GM19372 (cell line): Measurements from ENCODE around the gene C1orf94.

Experiments
- ATAC-seq: cut with Tn5 transposase; IDR thresholded peaks from one replicate; pipeline ENCODE4 v1.9.1; 2021; ENCODE audit warnings: mild to moderate bottlenecking, low read depth, moderate library complexity; ENCODE audit not compliant: unreplicated experiment

The C1orf94 gene

GRCh38 chr1:34176830-34177603, at the start of gene C1orf94:
Gene C1orf94, plus strand, starts transcription at chr1:34176907. Its CDS starts 883 bp downstream, at chr1:34177790.
- no peak for ATAC-seq

GRCh38 chr1:34127006-34128000, 49.4 kb upstream of the C1orf94 start:
- ATAC-seq: no peak

- ATAC-seq: no peak
These were observed 48.4 kb upstream of the C1orf94 start for GRCh38 chr1:34128186-34128889.

GRCh38 chr1:34129630-34130029, 47.1 kb upstream of the C1orf94 start:
- no peak for ATAC-seq

GRCh38 chr1:34130306-34130705, 46.4 kb upstream of the C1orf94 start:
- ATAC-seq: no peak

- no peak for ATAC-seq
These were observed 45.1 kb upstream of the C1orf94 start for GRCh38 chr1:34131396-34132160.

- ATAC-seq: no peak
These were observed 44.6 kb upstream of the C1orf94 start for GRCh38 chr1:34132161-34132420.

- no peak for ATAC-seq
These were observed 39.3 kb upstream of the C1orf94 start for GRCh38 chr1:34137411-34137810.

- no peak for ATAC-seq
These were observed 36.6 kb upstream of the C1orf94 start for GRCh38 chr1:34140011-34140676.

- no peak for ATAC-seq
These were observed 32.7 kb upstream of the C1orf94 start for GRCh38 chr1:34143975-34144374.

- ATAC-seq: no peak
These were observed 31.9 kb upstream of the C1orf94 start for GRCh38 chr1:34144766-34145165.

- ATAC-seq: no peak
These were observed 29.4 kb upstream of the C1orf94 start for GRCh38 chr1:34147301-34147700.

GRCh38 chr1:34149501-34149900, 27.2 kb upstream of the C1orf94 start:
- ATAC-seq: no peak

GRCh38 chr1:34153246-34153645, 23.5 kb upstream of the C1orf94 start:
- ATAC-seq: no peak

GRCh38 chr1:34155860-34156259, 20.8 kb upstream of the C1orf94 start:
- no peak for ATAC-seq

GRCh38 chr1:34156739-34157138, 20.0 kb upstream of the C1orf94 start:
- no peak for ATAC-seq

GRCh38 chr1:34162852-34163766, 13.6 kb upstream of the C1orf94 start:
- ATAC-seq: peak; percentile 92

- no peak for ATAC-seq
These were observed 12.6 kb upstream of the C1orf94 start for GRCh38 chr1:34163792-34164731.
